ENCODE data around the gene CD80.

The CD80 gene

GRCh38 chr3:119559441-119559963, at the start of gene CD80:
TSS of gene CD80 (minus strand) at chr3:119559614. CDS start at chr3:119557728, 1,886 bp downstream.
- H3K9me3 ChIP-seq (ENCODE audit: severe bottlenecking): no peaks in the 10 kb centered on the region
- no peaks in the 10 kb centered on the region for H3K4me1 ChIP-seq (ENCODE audit: insufficient read depth, poor library complexity, severe bottlenecking)
- ATAC-seq (ENCODE audit: low read depth) (peak; percentile 61; the same call in 2 of the 3 replicates), DNase-seq (ENCODE audit: low spot score) (no peak)
- no peaks in the 10 kb centered on the region for H3K27me3 ChIP-seq (ENCODE audit: insufficient read depth, poor library complexity, severe bottlenecking)
- H3K27ac ChIP-seq (ENCODE audit: poor library complexity, severe bottlenecking): no peak within 1 kb of the TSS
- TF ChIP-seq CTCF (IDR thresholded peaks at IDR 0.05; ENCODE audit: poor library complexity, severe bottlenecking): peak; percentile 41
- no peaks in the 10 kb centered on the region for H3K36me3 ChIP-seq (ENCODE audit: low read depth)
- no peak within 1 kb of the TSS for H3K4me3 ChIP-seq (ENCODE audit: severe bottlenecking)

- no peaks in the 10 kb centered on the region for H3K36me3 ChIP-seq (ENCODE audit: low read depth)
- H3K4me3 ChIP-seq (ENCODE audit: severe bottlenecking): no peak overlapping the region
- H3K9me3 ChIP-seq (ENCODE audit: severe bottlenecking): no peaks in the 10 kb centered on the region
- H3K4me1 ChIP-seq (ENCODE audit: insufficient read depth, poor library complexity, severe bottlenecking): no peaks in the 10 kb centered on the region
- ATAC-seq (ENCODE audit: low read depth) (no peak), DNase-seq (ENCODE audit: low spot score) (no peak)
- no peaks in the 10 kb centered on the region for H3K27me3 ChIP-seq (ENCODE audit: insufficient read depth, poor library complexity, severe bottlenecking)
- no peak overlapping the region for H3K27ac ChIP-seq (ENCODE audit: poor library complexity, severe bottlenecking)
- TF ChIP-seq CTCF (IDR thresholded peaks at IDR 0.05; ENCODE audit: poor library complexity, severe bottlenecking): no peak
Measured at GRCh38 chr3:119608405-119609000, 49.1 kb upstream of the CD80 start.

GRCh38 chr3:119604878-119605277, 45.5 kb upstream of the CD80 start:
- ATAC-seq (ENCODE audit: low read depth) (peak; percentile 40; the same call in 1 of the 3 replicates), DNase-seq (ENCODE audit: low spot score) (no peak)
- no peaks in the 10 kb centered on the region for H3K27me3 ChIP-seq (ENCODE audit: insufficient read depth, poor library complexity, severe bottlenecking)
- TF ChIP-seq CTCF (IDR thresholded peaks at IDR 0.05; ENCODE audit: poor library complexity, severe bottlenecking): no peak
- no peaks in the 10 kb centered on the region for H3K9me3 ChIP-seq (ENCODE audit: severe bottlenecking)
- H3K4me1 ChIP-seq (ENCODE audit: insufficient read depth, poor library complexity, severe bottlenecking): no peaks in the 10 kb centered on the region
- no peak overlapping the region for H3K27ac ChIP-seq (ENCODE audit: poor library complexity, severe bottlenecking)
- no peak overlapping the region for H3K4me3 ChIP-seq (ENCODE audit: severe bottlenecking)
- H3K36me3 ChIP-seq (ENCODE audit: low read depth): no peaks in the 10 kb centered on the region

- H3K9me3 ChIP-seq (ENCODE audit: severe bottlenecking): no peaks in the 10 kb centered on the region
- H3K36me3 ChIP-seq (ENCODE audit: low read depth): no peaks in the 10 kb centered on the region
- no peak for TF ChIP-seq CTCF (IDR thresholded peaks at IDR 0.05; ENCODE audit: poor library complexity, severe bottlenecking)
- H3K27ac ChIP-seq (ENCODE audit: poor library complexity, severe bottlenecking): no peak overlapping the region
- no peaks in the 10 kb centered on the region for H3K27me3 ChIP-seq (ENCODE audit: insufficient read depth, poor library complexity, severe bottlenecking)
- DNase-seq (ENCODE audit: low spot score) (no peak), ATAC-seq (ENCODE audit: low read depth) (no peak)
- H3K4me3 ChIP-seq (ENCODE audit: severe bottlenecking): no peak overlapping the region
- no peaks in the 10 kb centered on the region for H3K4me1 ChIP-seq (ENCODE audit: insufficient read depth, poor library complexity, severe bottlenecking)
Measured at GRCh38 chr3:119602676-119603075, 43.3 kb upstream of the CD80 start.

- no peaks in the 10 kb centered on the region for H3K27me3 ChIP-seq (ENCODE audit: insufficient read depth, poor library complexity, severe bottlenecking)
- no peak for TF ChIP-seq CTCF (IDR thresholded peaks at IDR 0.05; ENCODE audit: poor library complexity, severe bottlenecking)
- no peak overlapping the region for H3K4me3 ChIP-seq (ENCODE audit: severe bottlenecking)
- H3K9me3 ChIP-seq (ENCODE audit: severe bottlenecking): no peaks in the 10 kb centered on the region
- no peaks in the 10 kb centered on the region for H3K36me3 ChIP-seq (ENCODE audit: low read depth)
- DNase-seq (ENCODE audit: low spot score): no peak
- no peaks in the 10 kb centered on the region for H3K4me1 ChIP-seq (ENCODE audit: insufficient read depth, poor library complexity, severe bottlenecking)
- no peak for ATAC-seq (ENCODE audit: low read depth)
- no peak overlapping the region for H3K27ac ChIP-seq (ENCODE audit: poor library complexity, severe bottlenecking)
Measured at GRCh38 chr3:119601154-119601553, 41.7 kb upstream of the CD80 start.
